ENCODE measurements around the gene PTAR1. TPM values are rescaled to one million over a fixed set of nuclear protein-coding genes. Genes with fewer than 3 reads are reported as not detected.
A peak's percentile ranks its signal among the peaks of the same experiment; 100 is the strongest.

PTAR1 gene
- 10 to 100 TPM; 47.6 to 54.0 TPM for total RNA-seq

- WGBS: under 1% methylated on average over 66 of the region's 98 CpGs
- intact Hi-C loops (cut with DNase I): loop anchor here (10.0 kb wide), 1 partner anchor 85 kb away; the partner anchor contains the start of gene APBA1
These were observed at the start of gene PTAR1 for GRCh38 chr9:69759421-69760277. TSS of gene PTAR1 (minus strand) at chr9:69760011. CDS start at chr9:69759938, 73 bp downstream.

GRCh38 chr9:69809304-69809863, 49.6 kb upstream of the PTAR1 start:
- H3K9me3 ChIP-seq: no peaks in the 10 kb centered on the region
- no peaks in the 10 kb centered on the region for H3K36me3 ChIP-seq
- no peak for DNase-seq (ENCODE audit: low spot score)
- 80% methylated on average over 8 of the region's 8 CpGs for WGBS
- H3K4me1 ChIP-seq (replicated peaks): no peaks in the 10 kb centered on the region
- intact Hi-C loops (cut with DNase I): no loop called here
- H3K4me3 ChIP-seq: no peak overlapping the region
- peaks cover 3% of the 10 kb centered on the region for H3K27me3 ChIP-seq (replicated peaks; ENCODE audit: insufficient read depth)
- no peak overlapping the region for H3K27ac ChIP-seq
- no peak for TF ChIP-seq CTCF (IDR thresholded peaks at IDR 0.05)
- no peak for TF ChIP-seq POLR2A (IDR thresholded peaks at IDR 0.05)
- no peak for TF ChIP-seq POLR2AphosphoS5 (IDR thresholded peaks at IDR 0.05)

More at GRCh38 chr9:69759421-69760277, at the start of gene PTAR1:
- peak; percentile 83 for DNase-seq (ENCODE audit: low spot score)
- Histone ChIP-seq H3K36me3 (no peaks in the 10 kb centered on the region), H3K4me3 (peak within 1 kb of the TSS; percentile 53 to 70), H3K9me3 (no peaks in the 10 kb centered on the region), H3K4me1 (replicated peaks) (no peaks in the 10 kb centered on the region), H3K27me3 (replicated peaks; ENCODE audit: insufficient read depth) (no peaks in the 10 kb centered on the region), H3K27ac (peak within 1 kb of the TSS; percentile 90 to 93)
- TF ChIP-seq POLR2A (IDR thresholded peaks at IDR 0.05): peak; percentile 68
- TF ChIP-seq POLR2AphosphoS5 (IDR thresholded peaks at IDR 0.05): no peak
- TF ChIP-seq CTCF (IDR thresholded peaks at IDR 0.05): peak in 1 of 4 experiments; percentile 7

- intact Hi-C loops (cut with DNase I): no loop called here
- H3K27ac ChIP-seq: no peak overlapping the region
These were observed 46.8 kb upstream of the PTAR1 start for GRCh38 chr9:69806627-69807026.

GRCh38 chr9:69805962-69806515, 46.2 kb upstream of the PTAR1 start:
- Histone ChIP-seq H3K4me1 (replicated peaks) (no peaks in the 10 kb centered on the region), H3K9me3 (no peaks in the 10 kb centered on the region), H3K27me3 (replicated peaks; ENCODE audit: insufficient read depth) (no peaks in the 10 kb centered on the region), H3K36me3 (no peaks in the 10 kb centered on the region), H3K4me3 (no peak overlapping the region), H3K27ac (no peak overlapping the region)
- intact Hi-C loops (cut with DNase I): no loop called here
- TF ChIP-seq CTCF (IDR thresholded peaks at IDR 0.05): no peak
- DNase-seq (ENCODE audit: low spot score): peak; percentile 8
- 42% methylated on average over 3 of the region's 3 CpGs for WGBS

More at GRCh38 chr9:69806627-69807026, 46.8 kb upstream of the PTAR1 start:
- TF ChIP-seq POLR2A (IDR thresholded peaks at IDR 0.05) (no peak), CTCF (IDR thresholded peaks at IDR 0.05) (no peak), POLR2AphosphoS5 (IDR thresholded peaks at IDR 0.05) (no peak)
- Histone ChIP-seq H3K9me3 (no peaks in the 10 kb centered on the region), H3K4me3 (no peak overlapping the region), H3K36me3 (no peaks in the 10 kb centered on the region), H3K4me1 (replicated peaks) (no peaks in the 10 kb centered on the region), H3K27me3 (replicated peaks; ENCODE audit: insufficient read depth) (no peaks in the 10 kb centered on the region)
- 58% methylated on average over 6 of the region's 6 CpGs for WGBS
- DNase-seq (ENCODE audit: low spot score): no peak

Measured in prostate gland (tissue), 2 donors.